ENCODE results near the gene CNR2.
"Not testable (repeated sequence)": the region's sequence is repeated elsewhere in the genome, so short reads cannot be mapped to it uniquely, and the experiment has no call there.

Gene CNR2

GRCh38 chr1:23885222-23885621, 27.9 kb downstream of the CNR2 start:
- no peak for DNase-seq (ENCODE audit: low read depth, low spot score)

- no peak for DNase-seq (ENCODE audit: low read depth, low spot score)
Observed at GRCh38 chr1:23882746-23883145, 30.4 kb downstream of the CNR2 start.

GRCh38 chr1:23879809-23880208, 33.4 kb downstream of the CNR2 start:
- DNase-seq (ENCODE audit: low read depth, low spot score) = no peak

- no peak for DNase-seq (ENCODE audit: low read depth, low spot score)
Observed at GRCh38 chr1:23878668-23879067, 34.5 kb downstream of the CNR2 start.

GRCh38 chr1:23875382-23875781, 37.8 kb downstream of the CNR2 start:
- DNase-seq (ENCODE audit: low read depth, low spot score) = no peak

- no peak for DNase-seq (ENCODE audit: low read depth, low spot score)
Observed at GRCh38 chr1:23872421-23872820, 40.7 kb downstream of the CNR2 start.

- DNase-seq (ENCODE audit: low read depth, low spot score) = no peak
Observed at GRCh38 chr1:23869051-23869450, 44.1 kb downstream of the CNR2 start.

- DNase-seq (ENCODE audit: low read depth, low spot score) = no peak
Observed at GRCh38 chr1:23868557-23869016, 44.6 kb downstream of the CNR2 start.

- peak; percentile 92 for DNase-seq (ENCODE audit: low read depth, low spot score)
Observed at GRCh38 chr1:23867895-23868556, 45.1 kb downstream of the CNR2 start, which contains the start of gene FUCA1. Gene FUCA1 (minus strand): TSS chr1:23868290. CDS start chr1:23868286, 4 bp downstream.

GRCh38 chr1:23867542-23867894, 45.6 kb downstream of the CNR2 start:
- no peak for DNase-seq (ENCODE audit: low read depth, low spot score)

GRCh38 chr1:23865543-23865930, 47.6 kb downstream of the CNR2 start:
- DNase-seq (ENCODE audit: low read depth, low spot score) = no peak

GRCh38 chr1:23864801-23865542, 48.2 kb downstream of the CNR2 start:
- DNase-seq (ENCODE audit: low read depth, low spot score) = no peak

GRCh38 chr1:23862640-23863039, 50.5 kb downstream of the CNR2 start:
- DNase-seq (ENCODE audit: low read depth, low spot score) = no peak

- no peak for DNase-seq (ENCODE audit: low read depth, low spot score)
Observed at GRCh38 chr1:23854568-23854967, 58.6 kb downstream of the CNR2 start.

- DNase-seq (ENCODE audit: low read depth, low spot score) = not testable (repeated sequence)
Observed at GRCh38 chr1:23853124-23853523, 60.0 kb downstream of the CNR2 start.

GRCh38 chr1:23851406-23851805, 61.8 kb downstream of the CNR2 start:
- not testable (repeated sequence) for DNase-seq (ENCODE audit: low read depth, low spot score)

GRCh38 chr1:23848673-23849616, 64.2 kb downstream of the CNR2 start:
- DNase-seq (ENCODE audit: low read depth, low spot score) = no peak

GRCh38 chr1:23847482-23848095, 65.6 kb downstream of the CNR2 start:
- DNase-seq (ENCODE audit: low read depth, low spot score) = not testable (repeated sequence)

- DNase-seq (ENCODE audit: low read depth, low spot score) = no peak
Observed at GRCh38 chr1:23845163-23845562, 68.0 kb downstream of the CNR2 start.

GRCh38 chr1:23843644-23844043, 69.5 kb downstream of the CNR2 start:
- DNase-seq (ENCODE audit: low read depth, low spot score) = no peak

GRCh38 chr1:23838401-23838866, 74.7 kb downstream of the CNR2 start:
- peak; percentile 58 for DNase-seq (ENCODE audit: low read depth, low spot score)
